GM23338 (cell line): ENCODE measurements around the gene BCAP31. TPM values are rescaled to one million over a fixed set of nuclear protein-coding genes. Genes with fewer than 3 reads are reported as not detected.

Source experiments
- ATAC-seq: fragments of 200-7000 bp; cut with Tn5 transposase; 3 replicates; pipeline ENCODE4 v1.9.1; 2020
- DNase-seq: peaks from one replicate; pipeline ENCODE4 v3.0.0-alpha.2; 2015; ENCODE audit warnings: low spot score
- H2AFZ ChIP-seq: fragments of 200-600 bp; sonication (generic); 2 replicates; pipeline ENCODE4 v1.8.0; 2016; ENCODE audit warnings: antibody characterized with exemption, mild to moderate bottlenecking, moderate library complexity
- H3F3A ChIP-seq: fragments of 200-600 bp; sonication (generic); replicated peaks from 2 replicates; pipeline ENCODE4 v1.8.0; 2017; ENCODE audit warnings: antibody characterized with exemption, mixed run types, low read depth
- H3K27ac ChIP-seq: fragments of 200-600 bp; sonication (generic); 2 replicates; pipeline ENCODE4 v1.6.1; 2016; ENCODE audit warnings: low read depth
- H3K27me3 ChIP-seq: fragments of 200-600 bp; sonication (generic); 2 replicates; pipeline ENCODE4 v1.8.0; 2016; ENCODE audit warnings: mild to moderate bottlenecking, mixed run types, moderate library complexity; ENCODE audit not compliant: insufficient read depth
- H3K36me3 ChIP-seq: fragments of 200-600 bp; sonication (generic); 2 replicates; pipeline ENCODE4 v1.8.0; 2016; ENCODE audit warnings: mild to moderate bottlenecking; ENCODE audit not compliant: insufficient read depth
- H3K4me1 ChIP-seq: fragments of 200-600 bp; sonication (generic); 2 replicates; pipeline ENCODE4 v1.8.0; 2016; ENCODE audit warnings: mild to moderate bottlenecking, moderate library complexity; ENCODE audit not compliant: insufficient read depth
- H3K4me2 ChIP-seq: fragments of 200-600 bp; sonication (generic); 2 replicates; pipeline ENCODE4 v1.7.1; 2017; ENCODE audit warnings: mixed run types
- H3K4me3 ChIP-seq: fragments of 200-600 bp; sonication (generic); 2 replicates; pipeline ENCODE4 v1.6.1; 2016; ENCODE audit warnings: mixed run types
- H3K79me2 ChIP-seq: fragments of 200-600 bp; sonication (generic); replicated peaks from 2 replicates; pipeline ENCODE4 v1.8.0; 2017; ENCODE audit warnings: mild to moderate bottlenecking; ENCODE audit not compliant: insufficient read depth
- H3K9me2 ChIP-seq: fragments of 200-600 bp; sonication (generic); 2 replicates; pipeline ENCODE4 v1.8.0; 2017; ENCODE audit not compliant: insufficient read depth
- H4K20me1 ChIP-seq: fragments of 200-600 bp; sonication (generic); replicated peaks from 2 replicates; pipeline ENCODE4 v1.8.0; 2017; ENCODE audit warnings: mild to moderate bottlenecking; ENCODE audit not compliant: insufficient read depth
- H3K27ac Mint-ChIP-seq: 2 replicates; pipeline ENCODE4 v1.8.0; 2020; ENCODE audit warnings: inconsistent platforms, mild to moderate bottlenecking, moderate library complexity, mixed read lengths
- H3K27me3 Mint-ChIP-seq: 3 replicates; pipeline ENCODE4 v1.8.0; 2022; ENCODE audit warnings: low read depth, mild to moderate bottlenecking, moderate library complexity, mixed read lengths, inconsistent platforms; ENCODE audit not compliant: insufficient read depth, poor library complexity
- H3K36me3 Mint-ChIP-seq: 3 replicates; pipeline ENCODE4 v1.8.0; 2021; ENCODE audit warnings: low read depth, mild to moderate bottlenecking, inconsistent platforms, moderate library complexity, mixed read lengths
- H3K4me1 Mint-ChIP-seq: 3 replicates; pipeline ENCODE4 v1.8.0; 2020; ENCODE audit warnings: mild to moderate bottlenecking, inconsistent platforms, mixed read lengths
- H3K4me3 Mint-ChIP-seq: 3 replicates; pipeline ENCODE4 v1.8.0; 2021; ENCODE audit warnings: moderate library complexity, mild to moderate bottlenecking, inconsistent platforms, mixed read lengths
- H3K9me3 Mint-ChIP-seq: 3 replicates; pipeline ENCODE4 v1.8.0; 2020; ENCODE audit warnings: moderate library complexity, mild to moderate bottlenecking, inconsistent platforms, mixed read lengths
- CREB1 ChIP-seq: fragments of 250-450 bp; sonication (Bioruptor Pico); IDR thresholded peaks from 2 replicates; pipeline ENCODE4 v1.5.0; 2020; ENCODE audit warnings: low read depth, mild to moderate bottlenecking, moderate library complexity
- CTCF ChIP-seq, 2 experiments: fragments of 200-600 bp in 1 of 2; sonication (generic) in 1 of 2; conservative IDR thresholded peaks; 2 replicates each; pipeline versions ENCODE4 v1.5.1 to v1.6.1; 2016 to 2017; ENCODE audit warnings: antibody characterized with exemption in 2 of 2, low read depth in 2 of 2, mild to moderate bottlenecking in 2 of 2, moderate library complexity in 1 of 2
- ETS1 ChIP-seq: IDR thresholded peaks from 2 replicates; pipeline ENCODE4 v1.6.1; 2016; ENCODE audit warnings: antibody characterized with exemption
- EZH2 ChIP-seq: fragments of 200-600 bp; sonication (generic); IDR thresholded peaks from one replicate; pipeline ENCODE4 v1.8.0; 2017; ENCODE audit warnings: antibody characterized with exemption, mild to moderate bottlenecking, low read depth; ENCODE audit not compliant: unreplicated experiment
- EZH2phosphoT487 ChIP-seq: fragments of 200-600 bp; sonication (generic); IDR thresholded peaks from one replicate; pipeline ENCODE4 v1.8.1; 2018; ENCODE audit warnings: antibody characterized with exemption; ENCODE audit not compliant: unreplicated experiment
- JUNB ChIP-seq: IDR thresholded peaks from one replicate; pipeline ENCODE4 v1.6.1; 2016; ENCODE audit warnings: antibody characterized with exemption; ENCODE audit not compliant: unreplicated experiment
- POLR2AphosphoS5 ChIP-seq: IDR thresholded peaks from 2 replicates; pipeline ENCODE4 v1.6.1; 2016; ENCODE audit warnings: antibody characterized with exemption, low read depth
- STAT1 ChIP-seq: IDR thresholded peaks from one replicate; pipeline ENCODE4 v1.6.1; 2016; ENCODE audit warnings: antibody characterized with exemption; ENCODE audit not compliant: unreplicated experiment
- ZNF331 ChIP-seq: fragments of 250-450 bp; sonication (Bioruptor Pico); IDR thresholded peaks from 2 replicates; pipeline ENCODE4 v1.5.0; 2020; ENCODE audit warnings: low read depth, mild to moderate bottlenecking, moderate library complexity
- polyA plus RNA-seq: library from polyadenylated mRNA; unstranded; fragments of >200 nt; fragmentation: Nextera tagmentation; extraction: Ambion mirVana; gene quantifications from 2 replicates; pipeline ENCODE4 v1.2.1, GENCODE V29; 2016
- total RNA-seq: library from RNA; depleted of rRNA; stranded (reverse); fragments of >200 nt; shearing (Covaris generic); gene quantifications from 2 replicates; pipeline ENCODE4 v1.2.3, GENCODE V29; 2014
- TF ChIP-seq, protein P1 (sequence below): IDR thresholded peaks from one replicate; pipeline ENCODE4 v1.6.1; 2018; ENCODE audit warnings: antibody characterized with exemption; ENCODE audit not compliant: unreplicated experiment

BCAP31 gene
- total and polyA plus RNA-seq, 2 experiments from 2014 or later, result 85.0 to 145 TPM

GRCh38 chrX:153763989-153764755 lies 40.0 kb upstream of the BCAP31 start, which contains the start of gene PLXNB3:
Gene PLXNB3, plus strand, starts transcription at chrX:153764249. Its CDS starts 1,287 bp downstream, at chrX:153765536.
- Mint-ChIP-seq H3K27me3 (peaks cover 6% of the 10 kb centered on the region), H3K9me3 (no peaks in the 10 kb centered on the region), H3K27ac (no peak within 1 kb of the TSS), H3K36me3 (no peaks in the 10 kb centered on the region), H3K4me1 (peaks cover 5% of the 10 kb centered on the region; the same call in 2 of the 3 replicates), H3K4me3 (no peak within 1 kb of the TSS)
- Histone ChIP-seq H3F3A (no peaks in the 10 kb centered on the region), H2AFZ (no peak within 1 kb of the TSS), H3K36me3 (no peaks in the 10 kb centered on the region), H3K4me1 (no peaks in the 10 kb centered on the region), H4K20me1 (no peaks in the 10 kb centered on the region), H3K4me3 (no peak within 1 kb of the TSS), H3K79me2 (no peaks in the 10 kb centered on the region), H3K27ac (no peak within 1 kb of the TSS), H3K9me2 (no peaks in the 10 kb centered on the region), H3K4me2 (no peak within 1 kb of the TSS), H3K27me3 (no peaks in the 10 kb centered on the region)
- TF ChIP-seq CTCF (conservative IDR thresholded peaks at IDR 0.05; ENCODE audit: low read depth in 2 of 2) (peak; percentile 72 to 93), EZH2phosphoT487 (no peak)
- peak; percentile 82 for ATAC-seq
- peak; percentile 74 for DNase-seq

DNA sequence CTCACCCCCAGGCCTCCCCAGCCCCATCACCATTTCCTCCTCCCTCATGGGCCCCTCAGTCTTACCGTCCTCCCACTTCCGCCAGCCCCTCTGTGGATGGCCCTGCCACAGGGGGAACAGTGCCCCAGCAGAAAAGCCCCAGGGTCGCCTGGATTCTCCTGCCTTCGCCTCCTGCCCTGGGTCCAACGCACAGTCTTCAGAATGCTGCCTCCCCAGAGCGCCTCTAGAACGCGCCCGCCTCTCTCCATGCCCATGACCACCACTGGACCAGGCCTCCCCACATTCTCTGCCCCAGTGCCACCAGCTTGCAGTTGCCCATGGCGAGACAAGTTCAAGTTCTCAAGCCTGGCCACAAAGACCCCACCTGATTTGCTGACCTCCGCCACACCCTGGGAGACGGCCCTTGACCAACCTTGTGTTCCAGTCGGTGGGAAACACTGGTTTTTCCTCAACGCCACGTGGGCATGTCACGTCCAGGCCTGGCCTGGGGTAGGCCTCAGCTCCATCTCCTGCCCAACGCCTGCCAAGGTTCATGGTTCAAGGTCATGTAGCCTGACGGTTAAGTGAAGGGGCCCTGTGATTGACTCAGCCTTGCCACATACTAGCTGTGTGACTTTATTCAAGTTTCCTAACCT lies 39.2 kb upstream of the BCAP31 start:
- Histone ChIP-seq H4K20me1 (no peaks in the 10 kb centered on the region), H3K79me2 (no peaks in the 10 kb centered on the region), H3K4me3 (no peak overlapping the region), H3K27ac (no peak overlapping the region), H3K4me2 (no peak overlapping the region), H3K36me3 (no peaks in the 10 kb centered on the region), H3K27me3 (no peaks in the 10 kb centered on the region), H2AFZ (no peak overlapping the region), H3K9me2 (no peaks in the 10 kb centered on the region), H3K4me1 (no peaks in the 10 kb centered on the region), H3F3A (no peaks in the 10 kb centered on the region)
- Mint-ChIP-seq H3K9me3 (no peaks in the 10 kb centered on the region), H3K36me3 (no peaks in the 10 kb centered on the region), H3K27ac (no peak overlapping the region), H3K4me1 (peaks cover 5% of the 10 kb centered on the region; the same call in 2 of the 3 replicates), H3K4me3 (no peak overlapping the region), H3K27me3 (peaks cover 6% of the 10 kb centered on the region)
- ATAC-seq (no peak), DNase-seq (no peak)
- no peak for TF ChIP-seq EZH2
- no peak for TF ChIP-seq CREB1 (CRISPR knock-in tag)
- no peak for TF ChIP-seq POLR2AphosphoS5
- TF ChIP-seq JUNB, result no peak
- no peak for TF ChIP-seq ETS1
- no peak for TF ChIP-seq STAT1
- TF ChIP-seq ZNF331 (CRISPR knock-in tag), result no peak
- TF ChIP-seq, protein P1, sequence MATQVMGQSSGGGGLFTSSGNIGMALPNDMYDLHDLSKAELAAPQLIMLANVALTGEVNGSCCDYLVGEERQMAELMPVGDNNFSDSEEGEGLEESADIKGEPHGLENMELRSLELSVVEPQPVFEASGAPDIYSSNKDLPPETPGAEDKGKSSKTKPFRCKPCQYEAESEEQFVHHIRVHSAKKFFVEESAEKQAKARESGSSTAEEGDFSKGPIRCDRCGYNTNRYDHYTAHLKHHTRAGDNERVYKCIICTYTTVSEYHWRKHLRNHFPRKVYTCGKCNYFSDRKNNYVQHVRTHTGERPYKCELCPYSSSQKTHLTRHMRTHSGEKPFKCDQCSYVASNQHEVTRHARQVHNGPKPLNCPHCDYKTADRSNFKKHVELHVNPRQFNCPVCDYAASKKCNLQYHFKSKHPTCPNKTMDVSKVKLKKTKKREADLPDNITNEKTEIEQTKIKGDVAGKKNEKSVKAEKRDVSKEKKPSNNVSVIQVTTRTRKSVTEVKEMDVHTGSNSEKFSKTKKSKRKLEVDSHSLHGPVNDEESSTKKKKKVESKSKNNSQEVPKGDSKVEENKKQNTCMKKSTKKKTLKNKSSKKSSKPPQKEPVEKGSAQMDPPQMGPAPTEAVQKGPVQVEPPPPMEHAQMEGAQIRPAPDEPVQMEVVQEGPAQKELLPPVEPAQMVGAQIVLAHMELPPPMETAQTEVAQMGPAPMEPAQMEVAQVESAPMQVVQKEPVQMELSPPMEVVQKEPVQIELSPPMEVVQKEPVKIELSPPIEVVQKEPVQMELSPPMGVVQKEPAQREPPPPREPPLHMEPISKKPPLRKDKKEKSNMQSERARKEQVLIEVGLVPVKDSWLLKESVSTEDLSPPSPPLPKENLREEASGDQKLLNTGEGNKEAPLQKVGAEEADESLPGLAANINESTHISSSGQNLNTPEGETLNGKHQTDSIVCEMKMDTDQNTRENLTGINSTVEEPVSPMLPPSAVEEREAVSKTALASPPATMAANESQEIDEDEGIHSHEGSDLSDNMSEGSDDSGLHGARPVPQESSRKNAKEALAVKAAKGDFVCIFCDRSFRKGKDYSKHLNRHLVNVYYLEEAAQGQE, result no peak
